Right kidney (tissue), 9 donors: Measurements from ENCODE around the gene CNTNAP3.
"Not testable (repeated sequence)": the region's sequence is repeated elsewhere in the genome, so short reads cannot be mapped to it uniquely, and the experiment has no call there.

ENCODE experiments used
- DNase-seq: peaks from one replicate; pipeline ENCODE4 v3.0.0-alpha.2; 2016
- long read RNA-seq, 8 donors: transcript quantifications; one replicate each; lab custom pipeline, GENCODE V29; 2026

CNTNAP3 gene
- long read RNA-seq, donor 1, result 0 reads
- long read RNA-seq, donor 2, full-length matches to known transcripts, result 1 of 1 reads
- long read RNA-seq, donor 2, partial matches to known transcripts, result 0 of 1 reads
- long read RNA-seq, donor 2, other reads (novel, unspliced or antisense), result 0 of 1 reads
- long read RNA-seq, donor 3, result 0 reads
- long read RNA-seq, donor 4, result 0 reads
- long read RNA-seq, donor 5, result 0 reads
- long read RNA-seq, donor 6, result 0 reads
- long read RNA-seq, donor 7, result 0 reads
- long read RNA-seq, donor 8, result 0 reads

DNA sequence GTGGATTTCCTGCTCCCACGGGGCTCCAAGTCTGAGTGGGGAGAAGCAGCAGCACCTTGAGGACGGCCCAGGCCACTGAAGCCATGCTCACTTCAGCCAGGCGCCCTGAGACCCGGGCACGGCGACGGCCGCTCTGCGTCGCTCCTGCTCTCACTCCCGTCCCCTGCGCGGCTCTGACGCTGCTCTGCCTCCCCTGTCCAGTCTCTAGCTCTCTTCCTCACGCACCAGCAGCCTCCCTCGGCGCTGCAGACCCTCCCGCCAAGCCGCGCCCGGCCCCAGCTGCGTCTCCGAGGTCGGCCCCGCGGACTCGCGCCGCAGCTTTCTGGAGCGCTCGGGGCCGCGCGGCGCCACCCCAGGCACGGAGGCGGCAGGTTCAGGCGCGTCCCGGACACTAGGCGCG is at the start of gene CNTNAP3:
TSS of gene CNTNAP3 (minus strand) at position 188 of the 400 bp plus-strand sequence. CDS start at position 85, 103 bp downstream.
- not testable (repeated sequence) for DNase-seq

DNA sequence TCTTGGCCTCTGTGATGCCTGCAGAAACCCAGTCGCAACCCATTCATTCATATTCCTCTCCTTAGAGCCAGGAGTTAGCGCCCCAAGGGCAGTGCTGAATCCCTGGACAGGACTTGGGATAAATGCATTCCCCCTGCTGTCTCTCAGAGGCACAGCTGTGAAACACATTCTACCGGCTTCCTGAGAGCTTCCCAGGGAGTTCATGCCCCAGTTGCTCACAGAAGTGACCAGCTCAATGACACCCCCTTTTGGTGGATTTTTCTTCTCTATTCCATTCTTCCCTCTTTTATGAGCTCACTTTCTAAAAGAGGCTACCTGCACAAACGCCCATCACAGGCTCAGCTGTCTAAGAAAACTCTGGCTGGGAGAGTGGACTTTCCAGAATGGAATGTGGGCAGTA is 8.0 kb downstream of the CNTNAP3 start:
- not testable (repeated sequence) for DNase-seq

DNA sequence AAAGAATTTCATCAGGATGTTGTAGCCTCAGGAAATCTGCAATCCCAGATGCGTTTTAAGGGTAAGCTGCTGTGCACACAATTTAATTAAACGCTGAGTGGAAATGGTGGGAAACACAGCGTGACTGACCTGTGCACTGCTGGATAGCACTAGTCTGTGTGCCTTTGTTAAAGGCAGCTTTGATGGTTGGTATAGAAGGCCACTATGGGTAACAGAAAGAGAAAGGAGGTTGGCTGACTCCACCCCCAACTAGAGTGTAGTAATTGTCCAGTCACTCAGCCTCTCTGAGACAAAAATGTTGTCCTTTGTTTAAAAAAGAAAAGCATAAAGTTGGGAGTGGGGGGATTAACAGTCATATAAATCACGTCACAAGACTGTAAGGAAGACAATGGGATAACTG is 45.5 kb downstream of the CNTNAP3 start:
- not testable (repeated sequence) for DNase-seq

DNA sequence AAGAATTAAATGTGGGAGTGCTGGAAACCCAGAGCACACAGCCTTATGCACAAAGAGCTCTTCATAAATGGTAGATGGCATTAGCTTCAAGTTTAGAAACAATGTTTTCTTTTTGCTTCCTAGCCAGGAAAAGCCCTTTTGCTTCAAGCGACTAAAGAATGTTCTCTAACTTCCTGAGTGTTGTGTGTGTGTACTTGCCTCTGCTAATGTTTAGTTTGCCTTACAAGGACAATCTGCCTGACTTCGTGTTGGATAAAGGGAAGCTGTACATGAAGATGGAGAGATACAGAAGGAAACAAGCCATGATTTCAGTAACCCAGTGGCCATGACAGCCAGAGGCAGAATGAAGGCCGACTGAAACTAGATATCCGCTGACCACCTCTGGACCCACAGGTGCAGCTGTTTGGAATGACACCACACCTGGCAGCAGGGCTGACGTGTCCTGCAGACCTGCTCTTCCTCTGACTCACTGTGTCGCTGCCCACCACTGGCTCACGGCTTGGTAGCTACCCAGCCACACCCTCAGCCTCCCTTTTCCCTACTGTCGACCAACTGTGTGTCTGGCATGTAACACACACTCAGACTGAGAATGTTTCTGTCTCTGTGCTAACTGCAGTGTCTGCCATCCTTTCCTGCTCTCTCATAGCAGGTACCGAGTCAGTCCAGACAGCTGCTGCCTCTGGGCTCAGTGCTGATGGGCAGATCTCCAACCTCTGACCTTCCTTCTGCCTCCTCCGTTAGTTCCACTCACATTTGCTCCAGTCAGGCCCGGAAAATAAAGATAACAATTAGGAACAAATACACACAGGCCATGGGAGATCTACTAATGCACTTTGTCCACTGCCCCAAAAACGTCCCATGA is 55.6 kb downstream of the CNTNAP3 start:
- DNase-seq, result not testable (repeated sequence)

DNA sequence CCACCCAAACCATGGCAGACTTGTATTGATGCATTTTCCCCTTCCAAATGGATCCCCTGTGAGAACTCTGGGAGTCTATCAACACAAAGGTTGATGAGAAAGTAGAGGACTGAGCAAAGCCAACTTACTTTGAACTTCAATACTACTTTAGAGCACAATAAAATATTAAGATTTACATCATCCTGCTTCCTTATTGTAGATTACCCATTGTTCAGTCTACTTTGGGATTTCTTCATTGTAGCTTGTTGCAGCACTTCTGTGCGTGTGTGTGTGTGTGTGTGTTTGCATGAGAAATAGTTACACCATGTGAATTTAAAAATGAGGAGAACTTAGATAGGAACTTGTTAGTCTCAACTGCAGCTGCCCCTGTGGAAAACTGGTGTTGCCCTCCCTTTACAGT is 72.0 kb downstream of the CNTNAP3 start:
- DNase-seq, result not testable (repeated sequence)

DNA sequence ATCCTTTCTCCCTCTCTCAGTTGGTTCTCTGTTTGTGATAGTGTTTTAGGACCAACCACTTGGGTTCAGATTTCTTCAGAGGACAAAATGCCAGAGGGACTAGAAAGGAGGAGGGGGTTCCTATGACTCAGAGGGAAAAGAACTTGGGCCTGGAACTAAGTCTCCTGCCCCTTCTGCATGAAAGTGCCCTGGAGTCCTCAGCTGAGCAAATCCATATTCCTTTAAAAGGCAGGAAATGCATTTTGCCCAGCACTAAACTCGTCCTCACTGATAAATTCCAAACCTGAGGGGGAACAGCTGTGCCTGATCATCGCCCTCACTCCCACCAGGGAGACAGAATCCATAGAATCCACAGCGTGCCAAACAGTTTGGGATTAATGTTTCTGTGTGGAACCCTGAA is 78.2 kb downstream of the CNTNAP3 start:
- not testable (repeated sequence) for DNase-seq

DNA sequence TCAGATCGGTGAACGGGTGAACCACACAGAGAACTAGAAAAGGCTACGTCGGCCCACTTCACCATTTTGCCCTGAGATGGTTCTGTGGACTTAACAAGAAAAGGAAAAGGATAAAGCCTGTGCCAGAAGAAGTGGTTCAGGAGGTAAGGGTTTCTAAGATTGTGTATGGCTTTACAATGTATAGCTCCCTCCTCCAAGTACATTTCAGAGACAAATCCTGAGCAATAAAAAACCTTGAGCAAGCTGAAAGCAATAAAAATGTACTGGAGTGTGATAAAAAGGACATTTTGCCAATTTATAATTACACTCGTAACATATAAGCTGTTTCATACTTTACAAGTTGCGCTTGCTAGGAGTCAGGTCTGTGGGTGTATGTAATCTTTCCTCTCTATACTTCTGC is 81.3 kb downstream of the CNTNAP3 start:
- not testable (repeated sequence) for DNase-seq

DNA sequence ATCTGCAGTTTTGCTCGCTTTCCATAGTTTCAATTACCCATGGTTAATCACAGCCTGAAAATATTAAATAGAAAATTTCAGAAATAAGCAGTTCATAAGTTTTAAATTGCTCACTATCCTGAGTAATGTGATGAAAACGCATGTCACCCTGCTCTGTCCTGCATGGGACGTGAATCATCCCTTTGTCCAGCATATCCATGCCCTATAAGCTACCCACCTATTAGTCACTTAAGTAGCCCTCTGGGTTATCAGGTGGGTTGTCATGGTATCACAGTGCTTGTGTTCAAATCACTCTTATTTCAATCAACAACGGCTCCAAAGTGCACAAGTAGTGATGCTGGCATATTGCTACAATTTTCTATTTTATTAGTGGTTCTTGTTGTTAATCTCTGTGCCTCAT is 82.1 kb downstream of the CNTNAP3 start:
- not testable (repeated sequence) for DNase-seq

DNA sequence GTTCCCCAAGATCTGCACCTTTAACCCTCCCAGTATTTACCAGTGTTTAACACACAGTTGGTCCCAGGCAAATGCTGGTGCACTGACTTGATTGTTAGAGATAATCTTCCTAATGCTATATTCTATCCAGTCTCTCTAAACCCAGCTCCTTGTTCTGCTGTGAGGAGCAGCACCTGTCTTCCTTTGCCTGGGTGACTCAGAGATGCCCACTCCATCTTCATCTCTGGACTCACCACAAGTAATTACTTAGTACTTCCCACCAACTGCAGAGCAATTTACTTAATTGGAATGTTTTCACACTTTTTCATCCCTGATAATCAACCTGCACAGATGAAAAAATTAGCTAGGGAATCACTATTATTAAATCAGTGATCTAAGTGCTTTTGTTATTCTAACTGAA is 87.6 kb downstream of the CNTNAP3 start:
- DNase-seq, result not testable (repeated sequence)

DNA sequence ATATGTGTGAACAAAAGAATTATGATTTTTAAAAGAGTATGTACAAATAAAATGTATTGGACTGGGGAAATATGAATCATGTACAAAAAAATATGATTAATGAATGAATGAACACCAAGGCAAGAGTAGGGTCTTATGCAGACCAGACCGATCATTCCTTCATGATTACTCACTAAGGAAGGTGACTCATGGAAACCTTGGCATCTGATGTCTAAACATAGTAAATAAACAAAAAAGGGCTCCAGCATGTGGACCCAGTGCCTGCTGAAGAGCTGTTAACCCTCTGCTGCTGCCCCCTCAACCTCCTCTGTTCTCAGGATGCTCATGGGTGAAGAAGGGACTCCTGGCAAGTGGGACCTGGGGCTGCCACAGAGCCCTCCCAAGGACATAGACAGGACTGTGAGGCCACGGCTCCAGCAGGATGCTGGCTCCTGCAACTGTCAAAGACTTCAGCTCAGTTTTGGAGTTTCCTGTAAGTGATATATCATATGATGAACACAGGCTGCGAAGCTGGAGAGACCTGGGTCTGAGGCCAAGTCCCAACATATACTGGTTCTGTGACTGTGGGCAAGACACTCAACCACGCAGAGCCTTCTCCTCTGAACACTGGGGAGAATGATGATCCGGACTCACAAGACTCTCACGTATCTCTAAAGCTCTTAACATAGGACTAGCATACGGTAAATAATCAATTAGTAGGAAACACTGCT is 89.8 kb downstream of the CNTNAP3 start:
- not testable (repeated sequence) for DNase-seq

DNA sequence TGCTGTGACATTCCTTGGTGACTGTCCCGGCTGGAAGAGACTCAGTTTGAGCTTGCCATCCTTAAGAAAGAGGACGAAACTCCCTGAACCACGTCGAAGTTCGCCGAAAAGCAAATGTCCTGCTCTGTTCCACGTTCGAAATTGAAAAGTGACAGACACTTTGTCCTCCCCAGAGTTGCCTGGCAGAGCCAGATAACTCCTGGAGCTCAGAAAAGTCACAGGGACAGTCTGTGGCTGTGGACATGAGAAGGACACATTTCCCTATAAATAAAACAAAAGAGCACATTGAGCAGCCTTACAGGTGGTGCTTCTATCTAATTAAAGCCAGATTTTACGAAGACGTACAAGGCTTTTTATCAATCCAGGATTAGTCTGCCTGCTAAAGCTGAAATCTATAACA is 116.6 kb downstream of the CNTNAP3 start:
- not testable (repeated sequence) for DNase-seq

DNA sequence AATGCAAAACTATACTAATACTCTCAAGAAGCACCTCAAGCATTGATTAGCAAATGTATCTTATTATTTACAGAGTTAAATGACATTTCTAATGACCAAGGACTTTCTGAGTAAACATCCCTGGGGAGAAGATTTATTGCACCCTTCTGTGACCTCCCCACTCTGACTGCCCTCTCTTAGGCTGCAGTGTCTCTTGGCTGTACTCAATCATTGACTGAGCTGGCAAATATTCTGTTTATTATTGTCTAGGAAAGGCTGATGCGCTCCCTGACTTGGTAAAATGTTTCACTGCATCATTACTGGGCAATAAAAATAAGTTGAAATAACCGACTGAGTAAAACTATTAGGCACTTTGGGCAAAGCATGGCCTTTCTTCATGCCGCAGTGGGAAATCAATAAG is 130.3 kb downstream of the CNTNAP3 start:
- DNase-seq, result not testable (repeated sequence)

DNA sequence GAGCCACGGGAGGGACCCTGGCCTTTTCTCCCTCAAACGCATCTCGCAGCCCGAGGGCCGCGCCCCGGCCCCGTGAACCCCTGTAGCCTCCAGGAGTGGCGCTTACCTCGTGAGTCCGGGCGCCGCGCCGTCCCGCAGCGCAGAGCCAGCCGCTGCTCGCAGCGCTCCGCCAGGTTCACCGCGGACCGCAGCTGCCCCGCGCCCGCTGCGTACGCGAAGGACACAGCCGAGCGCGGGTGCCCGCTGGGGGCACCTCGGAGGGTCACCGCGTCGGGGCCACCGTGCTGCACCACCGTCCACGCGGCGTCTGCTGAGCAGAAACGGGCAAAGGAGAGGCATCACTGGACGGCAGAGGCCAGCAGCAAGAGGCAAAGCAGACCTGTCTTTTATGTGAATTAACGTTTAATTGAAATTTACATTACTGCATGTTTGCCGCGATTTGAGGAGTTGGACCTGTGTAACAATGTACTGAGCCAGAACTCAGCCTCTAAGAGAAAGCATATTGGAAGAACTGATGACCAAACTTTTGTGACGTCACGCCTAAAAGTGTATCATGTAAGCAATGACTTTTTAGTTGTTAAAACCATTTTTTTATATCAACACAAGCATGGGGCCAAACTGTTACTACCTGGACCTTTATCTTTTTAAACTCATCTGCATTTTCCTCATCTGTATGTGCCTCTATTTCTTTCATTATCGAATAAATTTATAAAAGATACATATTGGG is 155.0 kb downstream of the CNTNAP3 start:
- peak; percentile 4 for DNase-seq

DNA sequence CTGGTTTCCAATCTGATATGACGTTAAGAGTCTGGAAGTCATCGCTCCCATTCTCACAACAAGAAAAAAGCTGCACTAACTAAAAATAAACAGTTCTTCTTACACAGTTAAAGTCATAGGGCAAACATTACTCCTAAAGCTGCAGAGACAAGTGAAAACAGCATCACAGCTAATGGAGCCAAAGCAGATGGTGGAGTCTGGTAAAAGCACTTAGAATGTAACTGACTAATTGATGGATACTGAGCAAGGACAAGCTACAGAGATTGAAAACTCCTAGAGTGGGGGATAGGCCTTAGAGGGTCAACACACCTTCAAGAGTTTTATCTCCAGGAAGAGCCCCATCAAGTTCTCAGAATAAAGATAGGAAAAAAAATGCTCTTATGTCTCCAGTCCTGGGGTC is 166.6 kb downstream of the CNTNAP3 start:
- DNase-seq, result not testable (repeated sequence)

DNA sequence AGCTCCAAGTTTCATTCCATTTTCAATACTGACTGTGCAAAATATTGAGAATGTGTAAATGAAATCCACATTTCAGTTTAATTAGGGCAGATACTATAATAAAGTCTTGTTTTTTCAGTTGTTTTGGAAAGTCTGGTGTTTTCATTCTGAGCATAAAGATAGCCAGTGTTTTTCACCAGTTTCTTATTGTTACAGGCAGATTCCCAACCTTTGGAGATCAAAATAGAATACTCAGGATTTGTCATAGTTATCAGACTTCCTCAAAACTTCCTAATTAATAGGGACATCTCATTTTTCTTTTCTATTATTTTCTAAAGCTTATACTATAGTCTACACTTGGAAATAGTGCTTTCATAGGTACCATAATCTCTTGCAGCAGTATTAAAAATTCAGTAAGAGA is 176.2 kb downstream of the CNTNAP3 start:
- DNase-seq, result not testable (repeated sequence)

DNA sequence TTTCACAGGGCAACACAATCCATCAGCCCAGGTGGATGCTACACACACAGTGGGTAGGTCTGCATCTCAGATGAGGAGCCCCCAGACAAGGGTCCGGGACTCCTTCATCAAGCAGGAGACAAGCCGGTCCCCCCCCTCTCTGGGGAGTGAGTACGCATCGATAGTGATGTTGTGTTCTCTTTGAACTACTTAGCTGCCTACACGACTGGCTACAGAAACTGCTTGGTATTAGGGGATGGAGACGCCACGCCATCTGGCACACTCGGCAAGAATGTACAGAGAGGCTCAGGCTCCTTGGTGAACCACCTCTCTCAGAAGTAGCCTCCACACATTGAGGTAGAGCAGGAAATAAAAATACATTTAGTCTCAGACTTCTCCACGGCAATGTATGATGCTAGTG is 179.8 kb downstream of the CNTNAP3 start:
- no peak for DNase-seq

DNA sequence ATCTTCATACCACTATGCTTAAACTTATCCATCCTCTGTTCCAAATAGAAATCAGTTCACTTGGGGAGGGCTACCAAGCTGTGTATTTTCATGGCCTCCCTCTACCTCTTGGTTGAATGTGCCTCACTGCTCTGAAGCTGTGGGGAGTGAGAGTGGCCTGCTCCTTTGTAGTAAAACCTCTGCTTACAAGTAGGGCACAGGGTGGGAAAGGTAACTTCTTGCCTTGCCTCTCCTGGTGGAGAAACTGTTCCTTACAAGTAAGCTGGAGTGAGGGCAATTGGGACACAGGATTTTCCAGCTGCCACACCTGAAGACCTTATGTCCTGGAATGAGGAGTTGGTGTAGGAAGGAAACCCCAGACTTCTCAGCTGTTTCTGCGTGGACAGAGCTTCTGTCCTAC is 190.8 kb downstream of the CNTNAP3 start:
- DNase-seq, result not testable (repeated sequence)

DNA sequence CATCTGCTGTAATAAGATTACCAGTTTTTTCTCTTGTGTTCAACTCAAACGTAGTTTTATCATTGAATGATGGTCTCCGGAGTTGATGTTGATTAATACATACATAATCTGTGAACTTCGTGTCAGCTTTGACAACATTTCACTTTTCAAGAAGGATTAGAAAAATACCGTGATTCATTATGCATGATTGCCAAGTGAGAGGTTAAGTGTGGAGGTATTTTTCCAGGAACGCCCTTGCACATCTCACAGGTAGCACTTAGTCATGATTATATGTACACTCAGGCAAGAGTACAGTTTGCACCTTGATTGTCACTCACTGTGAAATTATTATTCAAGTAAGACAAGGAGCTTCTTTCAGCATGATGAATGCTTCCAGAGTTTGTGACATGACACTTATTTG is 202.7 kb downstream of the CNTNAP3 start:
- DNase-seq, result not testable (repeated sequence)

DNA sequence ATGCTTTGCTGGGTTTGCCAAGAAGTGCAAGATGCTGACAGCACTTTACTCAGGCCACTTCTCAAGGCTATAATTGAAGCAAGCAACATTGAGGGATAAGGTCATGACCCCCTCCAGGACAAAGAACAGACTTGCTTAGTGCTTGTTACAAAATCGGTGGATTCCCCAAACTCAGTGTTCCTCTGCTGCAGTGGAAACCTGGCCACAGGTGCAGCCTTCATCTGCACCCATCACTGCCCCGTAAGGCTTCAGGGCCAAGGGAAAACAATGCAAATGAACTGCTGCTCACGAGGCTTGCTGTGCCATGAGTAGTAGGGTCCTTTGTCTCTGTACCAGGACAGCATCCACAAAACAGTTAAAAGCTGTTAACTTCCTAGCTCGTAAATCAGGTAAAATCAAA is 205.4 kb downstream of the CNTNAP3 start:
- not testable (repeated sequence) for DNase-seq

DNA sequence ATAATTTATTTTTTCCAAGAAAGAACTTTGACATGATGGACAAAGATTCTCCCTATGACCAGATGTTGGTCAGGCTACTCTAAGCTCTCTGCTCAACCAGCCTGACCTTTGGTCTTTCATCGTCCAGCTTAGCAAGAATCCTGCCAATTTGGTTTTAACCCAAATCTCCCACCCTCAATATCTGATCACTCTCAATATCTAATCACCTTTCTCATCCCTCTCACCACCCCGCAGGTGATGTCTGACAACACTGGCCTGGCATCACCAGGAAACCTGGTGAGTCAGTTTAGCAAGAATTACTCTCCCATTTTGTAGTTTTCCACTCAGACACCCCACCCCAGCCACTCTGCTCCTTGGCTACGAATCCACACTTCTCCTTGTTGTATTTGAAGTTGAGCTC is 207.9 kb downstream of the CNTNAP3 start:
- not testable (repeated sequence) for DNase-seq

DNA sequence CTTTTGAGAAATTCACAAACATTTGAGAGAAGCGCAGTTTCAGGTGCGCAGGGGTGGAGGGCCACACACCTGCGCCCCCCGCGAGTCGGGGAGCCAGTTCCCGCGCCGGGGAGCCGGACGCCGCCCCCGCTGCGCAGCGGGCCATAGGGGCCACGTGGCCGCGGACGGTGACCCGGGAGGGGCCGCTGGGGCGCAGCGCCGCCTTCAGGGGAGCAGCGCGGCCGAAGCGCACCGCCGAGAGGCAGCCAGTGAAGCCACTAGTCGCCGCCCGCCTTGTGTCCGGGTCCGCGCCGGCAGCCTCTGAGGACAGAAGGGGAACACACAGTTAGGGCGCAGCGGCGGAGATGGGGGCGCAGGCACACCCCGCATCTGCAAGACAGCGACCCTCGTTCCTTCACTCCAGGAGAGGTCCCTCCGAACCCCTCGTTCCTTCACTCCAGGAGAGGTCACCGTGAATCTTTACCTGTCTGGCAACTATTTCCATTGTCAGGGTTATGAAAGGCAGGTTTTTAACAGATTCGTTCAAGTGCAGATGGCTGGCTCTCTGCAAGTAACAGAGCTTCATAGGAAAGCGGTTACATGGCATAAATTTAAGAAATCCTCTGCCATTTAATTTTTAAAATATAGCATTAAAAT is 209.2 kb downstream of the CNTNAP3 start:
- peak; percentile 57 for DNase-seq

DNA sequence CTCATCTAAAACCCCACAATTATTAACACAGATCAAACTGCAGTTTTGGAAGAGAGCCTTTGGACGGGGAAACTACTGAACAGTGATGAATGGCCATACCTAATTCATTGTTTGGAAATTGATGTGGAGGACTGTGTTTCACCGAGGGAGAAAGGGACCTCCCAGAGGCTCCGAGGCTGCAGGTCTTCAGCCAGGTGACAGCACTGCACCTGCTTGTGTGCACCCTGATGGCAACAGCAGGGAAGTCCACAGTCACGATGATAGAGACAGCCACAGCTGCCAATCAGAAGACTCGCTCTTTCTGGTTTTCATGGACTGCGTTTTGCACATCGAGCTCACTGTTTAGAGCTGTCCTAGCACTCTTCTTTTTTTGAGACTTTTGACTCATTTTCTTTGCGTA is 214.4 kb downstream of the CNTNAP3 start:
- DNase-seq, result not testable (repeated sequence)
